Heart left ventricle (tissue), 16 donors: ENCODE measurements around the gene PGS1. TPM values are rescaled to one million over a fixed set of nuclear protein-coding genes. Genes with fewer than 3 reads are reported as not detected.

ENCODE experiments used
- ATAC-seq, 4 donors: fragments of 200-7000 bp; cut with Tn5 transposase; one replicate each; pipeline ENCODE4 v1.9.1; 2020 to 2022; ENCODE audit warnings: moderate library complexity in 4 of 4, mild to moderate bottlenecking in 3 of 4, moderate number of reproducible peaks in 1 of 4
- DNase-seq, 5 donors: peaks; one replicate each; pipeline ENCODE4 v3.0.0-alpha.2; 2020
- H3K27ac ChIP-seq, 12 donors: fragments of 200-600 bp; sonication (generic) in 4 of 12; one replicate each; pipeline versions ENCODE4 v1.5.0 to v1.8.0; 2016 to 2022; ENCODE audit warnings: mild to moderate bottlenecking in 2 of 12
- H3K27me3 ChIP-seq, 9 donors: fragments of 200-600 bp; sonication (generic) in 2 of 9; one replicate each; pipeline versions ENCODE4 v1.5.1 to v1.8.0; 2016 to 2022; ENCODE audit warnings: mild to moderate bottlenecking in 3 of 9
- H3K36me3 ChIP-seq, 9 donors: fragments of 200-600 bp; sonication (generic) in 2 of 9; one replicate each; pipeline versions ENCODE4 v1.5.0 to v1.8.0; 2018 to 2022; ENCODE audit warnings: mild to moderate bottlenecking in 2 of 9
- H3K4me1 ChIP-seq, 12 donors: fragments of 200-600 bp; sonication (generic) in 4 of 12; one replicate each; pipeline versions ENCODE4 v1.5.0 to v1.8.0; 2016 to 2022; ENCODE audit warnings: mild to moderate bottlenecking in 3 of 12
- H3K4me3 ChIP-seq, 12 donors: fragments of 200-600 bp; sonication (generic) in 4 of 12; one replicate each; pipeline versions ENCODE4 v1.5.0 to v1.8.0; 2017 to 2022; ENCODE audit warnings: mild to moderate bottlenecking in 9 of 12, moderate library complexity in 4 of 12
- H3K9me3 ChIP-seq, 12 donors: fragments of 200-600 bp; sonication (generic) in 4 of 12; one replicate each; pipeline versions ENCODE4 v1.5.0 to v1.8.0; 2016 to 2022; ENCODE audit warnings: mild to moderate bottlenecking in 1 of 12
- CTCF ChIP-seq, 12 donors: fragments of 200-600 bp; sonication (generic) in 4 of 12; IDR thresholded peaks; one replicate each; pipeline versions ENCODE4 v1.5.0 to v1.8.0; 2018 to 2022; ENCODE audit warnings: antibody characterized with exemption in 12 of 12, mild to moderate bottlenecking in 5 of 12
- POLR2A ChIP-seq, 2 donors: fragments of 450-650 bp; IDR thresholded peaks; one replicate each; pipeline ENCODE4 v1.6.1; 2017; ENCODE audit warnings: antibody characterized with exemption in 2 of 2, mild to moderate bottlenecking in 2 of 2, moderate library complexity in 2 of 2
- WGBS, 4 donors: extraction: QIAGEN DNeasy Blood & Tissue Kit in 2 of 4; methylation state at CpG; one replicate each; pipeline versions ENCODE4 v1.1.5 to v1.1.7; 2013 to 2018; 5-methylcytosine and 5-hydroxymethylcytosine counted together
- intact Hi-C, 10 donors: fragments of 100-400 bp; cut with DNase I; formaldehyde crosslinking; loops; one replicate each; pipeline versions ENCODE4 v1.11.1 to v1.14.2; 2022
- polyA plus RNA-seq, 2 donors: library from polyadenylated mRNA; stranded (reverse); fragments of 200-250 nt; gene quantifications; one replicate each; pipeline ENCODE4 v1.2.3, GENCODE V29; 2013
- total RNA-seq, 9 donors: library from RNA; depleted of rRNA in 2 of 9; stranded (reverse); fragments of >200 nt in 2 of 9; fragmentation: NEBNext Ultra II Directional in 3 of 9; extraction: Animal tissue kit (Norgen Biotek cat#: 25700) in 3 of 9; gene quantifications; one replicate each; pipeline versions ENCODE4 v1.1.0 to v1.2.4, GENCODE V29; 2016 to 2023
- donor health status: ischemic (EF 13 %, LVEDD 7.1; RV severe dilation, severe dysfunction).
- donor health status: healthy with polysubstance abuse.
- donor health status: DM: no; HTN: yes; CAD: no.
- donor health status: DM: no; HTN: no; CAD: no.
- donor health status: ischemic (EF 25% LVEDD 6.9; RV normal size, moderate dysfunction).
- donor health status: ischemic (EF 25% LVEDD 5.7; RV mildly dilated, moderate dysfunction).
- donor health status: healthy.
- donor health status: DM: yes; HTN: yes; CAD: no.
- donor health status: ischemic (EF 35%, LVEDD 5.7; RV mildly dilated, moderate dysfunction).
- donor health status: nonischemic (EF 11% LVEDD 7.7; RV severe dilation, severe dysfunction).
- donor health status: DM: yes; HTN: yes; CAD: no.
- donor health status: PGD.
- donor health status: ischemic (EF 29% LVEDD 5.4; RV normal size, mild dysfunction).
- donor health status: nonischemic (EF 23%, LVEDD 6.1; RV moderate dilation, normal function).

Gene PGS1
- total and polyA plus RNA-seq, 11 donors: 11.9 to 32.8 (median 17.3) TPM

- DNase-seq: no peak
- intact Hi-C loops: no loop called here
- no peak for TF ChIP-seq POLR2A (IDR thresholded peaks at IDR 0.05)
- TF ChIP-seq CTCF (IDR thresholded peaks at IDR 0.05): no peak
- no peaks in the 10 kb centered on the region for H3K27me3 ChIP-seq
- no peak for ATAC-seq
- WGBS, 4 donors: 62 to 74% (median 67%) methylated on average over 13 of the region's 13 CpGs
- H3K4me1 ChIP-seq: peaks cover 0 to 44% (median 12%) of the 10 kb centered on the region in 12 donors
- no peak overlapping the region for H3K27ac ChIP-seq
- no peaks in the 10 kb centered on the region for H3K36me3 ChIP-seq
- H3K9me3 ChIP-seq: no peaks in the 10 kb centered on the region
- no peak overlapping the region for H3K4me3 ChIP-seq
These were observed 8.6 kb upstream of the PGS1 start for GRCh38 chr17:78369791-78370381.

GRCh38 chr17:78371056-78371455 lies 7.4 kb upstream of the PGS1 start:
- DNase-seq (no peak), ATAC-seq (no peak)
- intact Hi-C loops: no loop called here
- Histone ChIP-seq H3K4me1 (peaks cover 0 to 45% (median 7%) of the 10 kb centered on the region in 12 donors), H3K4me3 (no peak overlapping the region), H3K36me3 (no peaks in the 10 kb centered on the region), H3K27ac (no peak overlapping the region), H3K27me3 (no peaks in the 10 kb centered on the region), H3K9me3 (no peaks in the 10 kb centered on the region)
- WGBS, 4 donors: 85 to 94% (median 89%) methylated on average over 7 of the region's 7 CpGs
- TF ChIP-seq POLR2A (IDR thresholded peaks at IDR 0.05) (no peak), CTCF (IDR thresholded peaks at IDR 0.05) (no peak)

GRCh38 chr17:78372841-78373240 lies 5.6 kb upstream of the PGS1 start:
- no peak for TF ChIP-seq POLR2A (IDR thresholded peaks at IDR 0.05)
- no peak for TF ChIP-seq CTCF (IDR thresholded peaks at IDR 0.05)
- Histone ChIP-seq H3K36me3 (no peaks in the 10 kb centered on the region), H3K4me1 (peaks cover 0 to 54% (median 4%) of the 10 kb centered on the region in 12 donors), H3K4me3 (no peak overlapping the region), H3K27ac (peak overlapping the region in 1 of 12 donors; percentile 9), H3K27me3 (no peaks in the 10 kb centered on the region), H3K9me3 (no peaks in the 10 kb centered on the region)
- 53 to 65% (median 60%) methylated on average over 5 of the region's 5 CpGs for WGBS, 4 donors
- DNase-seq (no peak), ATAC-seq (no peak)
- intact Hi-C loops: no loop called here

GRCh38 chr17:78374189-78374588 lies 4.3 kb upstream of the PGS1 start:
- WGBS, 4 donors: 63 to 77% (median 75%) methylated on average over 6 of the region's 6 CpGs
- H3K27ac ChIP-seq: peak overlapping the region in 6 of 12 donors; percentile 13 to 98 (median 49)
- no peak for DNase-seq
- peaks cover 0 to 62% (median 10%) of the 10 kb centered on the region in 12 donors for H3K4me1 ChIP-seq
- no peak for ATAC-seq
- TF ChIP-seq CTCF (IDR thresholded peaks at IDR 0.05): no peak
- TF ChIP-seq POLR2A (IDR thresholded peaks at IDR 0.05): no peak
- H3K4me3 ChIP-seq: no peak overlapping the region
- H3K27me3 ChIP-seq: no peaks in the 10 kb centered on the region
- H3K9me3 ChIP-seq: no peaks in the 10 kb centered on the region
- no peaks in the 10 kb centered on the region for H3K36me3 ChIP-seq
- intact Hi-C loops: no loop called here
